ENCODE results near the gene TMEM239.
"Not testable (repeated sequence)": the region's sequence is repeated elsewhere in the genome, so short reads cannot be mapped to it uniquely, and the experiment has no call there.

Gene TMEM239

GRCh38 chr20:2816030-2816582, at the start of gene TMEM239:
Gene TMEM239 (plus strand): TSS chr20:2816364. CDS start chr20:2816555, 191 bp downstream.
- TF ChIP-seq CTCF (IDR thresholded peaks at IDR 0.05; ENCODE audit: insufficient read depth, missing control alignments): no peak
- FAIRE-seq: no peak
- no peak for DNase-seq (ENCODE audit: insufficient read length, low spot score)

GRCh38 chr20:2767768-2768631, 48.2 kb upstream of the TMEM239 start:
- DNase-seq (ENCODE audit: insufficient read length, low spot score): no peak
- no peak for TF ChIP-seq CTCF (IDR thresholded peaks at IDR 0.05; ENCODE audit: insufficient read depth, missing control alignments)

GRCh38 chr20:2768632-2769015, 47.5 kb upstream of the TMEM239 start:
- FAIRE-seq (no peak), DNase-seq (ENCODE audit: insufficient read length, low spot score) (no peak)

More at GRCh38 chr20:2767768-2768631, 48.2 kb upstream of the TMEM239 start:
- no peak for FAIRE-seq

GRCh38 chr20:2770091-2770490, 46.1 kb upstream of the TMEM239 start:
- not testable (repeated sequence) for FAIRE-seq; DNase-seq (ENCODE audit: insufficient read length, low spot score)

More at GRCh38 chr20:2768632-2769015, 47.5 kb upstream of the TMEM239 start:
- TF ChIP-seq CTCF (IDR thresholded peaks at IDR 0.05; ENCODE audit: insufficient read depth, missing control alignments): no peak

- FAIRE-seq: no peak
- no peak for DNase-seq (ENCODE audit: insufficient read length, low spot score)
- TF ChIP-seq CTCF (IDR thresholded peaks at IDR 0.05; ENCODE audit: insufficient read depth, missing control alignments): no peak
Measured at GRCh38 chr20:2771631-2772080, 44.5 kb upstream of the TMEM239 start.

GRCh38 chr20:2773812-2774211, 42.4 kb upstream of the TMEM239 start:
- no peak for DNase-seq (ENCODE audit: insufficient read length, low spot score)
- FAIRE-seq: no peak
- TF ChIP-seq CTCF (IDR thresholded peaks at IDR 0.05; ENCODE audit: insufficient read depth, missing control alignments): no peak

- FAIRE-seq (no peak), DNase-seq (ENCODE audit: insufficient read length, low spot score) (no peak)
- no peak for TF ChIP-seq CTCF (IDR thresholded peaks at IDR 0.05; ENCODE audit: insufficient read depth, missing control alignments)
Measured at GRCh38 chr20:2775139-2775538, 41.0 kb upstream of the TMEM239 start.
